ENCODE data around the gene IKBKE.

Gene IKBKE

DNA sequence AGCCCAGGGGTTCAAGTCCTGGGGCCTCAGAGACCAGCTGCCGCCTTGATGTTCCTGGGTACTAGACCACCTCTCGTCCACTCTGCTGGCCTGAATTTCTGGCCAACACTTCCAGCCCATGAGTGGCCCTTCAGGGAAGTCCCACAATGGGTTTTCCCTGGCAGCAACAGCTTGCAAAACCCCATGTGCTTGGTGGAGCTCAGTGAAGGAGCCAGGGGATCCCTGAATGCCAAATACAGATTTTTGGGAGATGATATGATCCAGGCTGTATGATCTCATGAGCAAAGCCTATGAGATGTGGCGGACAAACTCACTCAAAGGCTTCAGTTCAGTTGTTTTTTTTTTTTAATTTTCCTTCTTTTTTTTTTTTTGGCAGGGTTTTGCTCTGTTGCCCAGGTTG, 27.5 kb downstream of the IKBKE start:
- DNase-seq = no peak

DNA sequence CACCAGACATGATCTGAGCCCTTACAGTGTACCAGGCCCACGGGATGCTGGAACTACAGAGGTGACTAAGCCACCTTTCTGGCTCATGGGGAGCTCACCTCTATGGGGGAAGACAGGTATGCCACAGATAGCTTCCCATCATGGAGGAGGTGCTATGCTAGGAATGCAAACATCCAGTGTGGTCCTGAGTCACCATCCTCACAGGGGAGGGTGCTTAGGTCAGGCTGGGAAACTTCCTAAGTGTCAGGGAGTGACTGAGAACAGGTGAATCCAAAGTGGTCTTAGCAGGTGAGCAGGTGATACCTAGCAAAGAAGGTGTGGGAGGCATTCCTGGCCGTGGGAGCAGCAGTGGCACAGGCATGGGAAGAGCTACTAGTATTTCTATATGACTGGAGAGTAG, 28.4 kb downstream of the IKBKE start:
- DNase-seq = peak; percentile 53

DNA sequence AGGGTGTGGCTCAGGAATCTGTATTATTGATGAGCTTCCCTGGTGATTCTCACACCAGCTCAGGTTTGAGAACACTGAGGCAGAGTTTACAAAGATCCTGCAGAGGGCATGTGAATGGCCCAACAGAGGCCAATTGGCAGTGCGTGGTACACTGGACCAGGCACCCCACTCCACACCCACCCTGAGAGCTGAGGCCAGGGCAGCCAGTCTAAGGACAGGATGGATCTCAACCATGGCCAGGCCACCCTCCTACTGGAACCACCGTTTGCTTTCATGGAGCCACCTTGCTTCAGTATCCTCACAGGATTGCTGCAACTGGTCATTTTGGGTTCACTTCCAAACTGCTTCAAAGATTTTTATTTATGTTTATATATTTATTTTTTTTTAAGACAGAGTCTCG, 29.8 kb downstream of the IKBKE start:
- no peak for DNase-seq

DNA sequence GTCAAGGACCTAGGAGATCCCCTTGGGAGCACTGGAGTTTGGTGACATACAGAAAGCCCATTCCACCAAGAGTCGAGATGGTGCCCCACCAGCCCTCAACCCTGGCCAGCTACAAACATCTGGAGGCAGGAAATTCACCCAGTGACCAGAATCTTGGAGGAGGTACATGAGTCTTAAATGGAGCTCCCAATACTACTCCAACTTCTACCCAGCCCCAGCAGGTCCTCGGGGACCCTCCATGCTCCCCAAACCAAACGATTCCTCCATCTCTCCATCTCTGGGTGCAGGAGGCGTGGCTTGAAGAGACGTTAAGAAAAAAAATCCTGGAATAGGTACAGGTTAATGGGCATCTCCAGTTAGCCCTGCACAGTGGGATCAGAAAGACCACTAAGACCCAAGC, 31.6 kb downstream of the IKBKE start:
- DNase-seq = no peak

DNA sequence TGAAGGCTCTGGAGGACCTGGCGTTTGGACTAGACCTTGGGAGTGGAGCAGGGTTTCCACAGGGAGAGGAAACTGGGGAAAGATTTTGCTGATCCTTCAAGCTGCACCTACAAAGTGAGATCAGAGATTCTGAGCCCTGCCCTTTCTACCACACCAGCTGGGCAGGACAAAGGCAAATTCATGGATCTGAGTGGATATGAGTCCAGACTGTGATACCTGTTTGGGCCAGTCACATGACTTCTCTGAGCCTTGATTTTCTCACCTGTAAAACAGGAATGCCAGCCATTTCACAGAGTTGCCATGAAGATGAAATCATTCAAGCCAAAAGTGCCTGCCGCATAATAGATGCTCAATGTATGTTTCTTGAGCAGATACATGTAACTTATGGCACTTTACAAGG, 32.1 kb downstream of the IKBKE start:
- no peak for DNase-seq

DNA sequence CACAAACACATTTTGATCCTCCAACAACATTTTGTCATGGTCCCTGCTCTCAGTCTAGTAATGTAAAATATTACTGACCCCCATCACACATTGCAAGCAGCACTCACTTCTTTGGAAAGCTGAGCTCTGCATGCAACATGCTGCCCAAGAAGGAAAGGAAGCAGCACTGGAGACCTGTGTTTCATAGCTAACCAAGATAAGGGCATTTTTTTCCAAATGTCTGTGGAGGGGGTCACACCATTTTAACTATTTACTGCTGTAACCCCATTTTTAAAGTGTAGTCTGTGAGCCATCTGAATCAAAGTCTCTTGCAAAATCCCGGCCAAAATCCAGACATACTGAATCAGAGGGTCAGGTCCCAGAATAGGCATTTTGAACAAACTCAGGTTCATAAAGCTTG, 32.5 kb downstream of the IKBKE start:
- DNase-seq = peak; percentile 58

DNA sequence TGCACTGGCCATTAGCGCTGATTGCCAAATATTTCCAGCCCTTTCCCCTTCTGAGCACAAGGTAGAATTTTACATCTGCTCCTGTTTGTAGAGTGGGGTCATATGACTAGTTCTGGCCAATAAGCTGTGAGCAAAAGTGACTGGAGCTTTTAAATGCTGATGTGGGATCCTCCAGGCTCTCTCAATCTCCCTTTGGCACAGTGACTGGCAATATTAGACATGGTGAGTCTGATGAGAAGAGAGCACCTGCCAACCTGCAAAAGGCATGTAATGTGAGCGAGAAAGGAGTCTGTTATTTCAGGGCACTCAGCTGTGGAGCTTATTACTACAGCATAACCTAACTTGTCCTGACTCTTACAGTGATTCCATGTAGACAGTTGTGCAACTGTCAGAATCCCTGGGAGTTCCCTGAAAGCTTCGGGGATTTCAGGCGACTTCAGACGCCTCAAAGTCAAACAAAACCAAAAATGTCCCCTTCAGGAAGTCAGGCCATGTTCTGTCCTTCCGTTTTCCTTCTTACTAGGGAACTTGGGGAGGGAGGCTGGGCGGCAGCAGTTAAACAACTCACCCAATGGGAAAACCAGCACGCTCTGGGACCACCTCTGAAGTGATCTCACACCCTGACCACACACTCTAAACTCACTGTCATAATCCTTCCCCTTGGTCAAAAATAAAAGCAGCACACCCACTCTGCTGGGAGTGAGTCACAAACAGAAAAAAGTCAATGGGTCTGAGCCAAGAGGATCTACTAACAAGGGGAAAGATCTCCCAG, 33.5 kb downstream of the IKBKE start:
- DNase-seq = peak; percentile 98

- no peak for DNase-seq
Observed at GRCh38 chr1:206504363-206504713, 34.1 kb downstream of the IKBKE start.

- DNase-seq = peak; percentile 46
Observed at GRCh38 chr1:206505702-206506355, 35.6 kb downstream of the IKBKE start.

DNA sequence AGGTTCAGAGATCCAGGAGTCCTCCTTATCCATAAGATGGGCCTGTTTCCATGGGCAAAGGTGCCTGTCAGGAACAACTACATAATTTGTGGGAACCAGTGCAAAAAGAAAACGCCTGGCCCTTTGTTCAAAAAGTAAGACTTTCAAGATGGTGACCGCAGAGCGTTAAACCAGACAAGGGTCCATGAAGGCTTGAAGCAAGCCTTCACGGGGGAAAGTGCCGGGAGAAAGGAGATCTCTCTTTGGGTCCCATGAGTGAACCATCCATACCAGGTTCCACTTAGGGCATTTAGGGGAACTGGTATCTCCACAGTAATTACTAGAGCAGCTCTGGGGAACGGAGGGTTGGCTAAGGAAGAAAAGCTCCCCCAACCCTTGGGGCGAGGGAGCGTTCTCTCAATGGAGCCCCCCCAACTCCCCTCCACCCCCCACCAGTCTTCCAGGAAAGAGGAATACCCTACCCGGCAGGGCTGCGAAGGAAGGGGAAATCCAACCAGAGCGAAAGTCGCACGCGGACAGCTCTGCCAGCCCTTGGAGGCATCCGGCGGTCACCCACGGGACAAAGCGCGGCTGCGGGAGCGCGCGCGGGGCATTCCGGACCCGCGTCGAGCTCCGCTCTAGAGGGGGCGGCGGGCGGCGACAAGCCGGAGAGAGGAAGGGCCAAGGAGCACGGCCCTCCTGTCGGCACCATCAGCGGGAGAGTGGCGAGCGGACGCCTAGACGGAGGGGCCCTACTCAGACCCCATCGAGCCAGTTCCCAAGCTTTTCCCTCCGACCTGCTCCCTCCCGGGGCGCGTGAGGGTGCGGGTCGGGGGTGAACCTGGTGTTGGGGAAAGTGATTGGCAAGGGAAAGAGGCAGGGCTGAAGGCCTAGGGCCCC, 36.4 kb downstream of the IKBKE start:
- no peak for DNase-seq

GRCh38 chr1:206507284-206508129, 37.2 kb downstream of the IKBKE start, which contains the start of gene RASSF5:
Gene RASSF5 (plus strand): TSS chr1:206507531. CDS start chr1:206507603, 72 bp downstream.
- peak; percentile 62 for DNase-seq

DNA sequence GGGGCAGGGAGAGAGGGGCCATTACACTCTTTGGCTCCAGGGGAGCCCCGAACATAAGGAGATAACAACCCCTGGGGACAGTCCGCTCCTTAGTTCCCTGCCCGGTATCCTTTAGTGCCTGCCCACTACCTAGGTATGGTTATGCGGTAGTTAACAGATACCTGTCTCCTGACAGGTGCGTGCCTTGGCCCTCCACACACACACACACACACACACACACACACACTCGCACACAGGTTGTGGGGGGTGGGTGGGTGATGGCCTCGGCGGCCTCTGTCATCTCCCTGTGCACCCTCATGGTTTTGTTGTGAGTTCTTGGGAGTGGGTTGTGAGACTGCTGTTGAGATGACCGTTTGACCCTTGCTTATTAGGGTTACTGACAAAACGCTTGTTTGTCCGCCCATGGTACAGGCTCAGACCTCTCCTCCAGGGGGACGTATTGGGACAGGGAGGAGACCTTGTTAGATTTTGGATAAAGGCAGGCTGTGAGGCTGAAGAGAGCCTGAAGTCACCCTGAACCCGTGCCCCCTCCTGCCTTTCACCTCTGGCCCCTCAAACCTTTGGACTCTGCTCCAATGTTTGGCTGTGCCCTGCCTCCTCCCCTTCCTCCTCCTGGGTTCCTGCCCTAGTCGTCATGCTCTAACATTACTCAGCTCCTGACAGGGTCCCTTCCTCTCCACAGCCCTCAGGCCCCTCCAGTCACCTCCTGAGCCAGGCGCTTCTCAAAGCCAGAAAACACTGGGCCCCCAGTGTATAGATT, 38.0 kb downstream of the IKBKE start:
- no peak for DNase-seq

GRCh38 chr1:206508956-206509355, 38.7 kb downstream of the IKBKE start:
- DNase-seq = no peak

DNA sequence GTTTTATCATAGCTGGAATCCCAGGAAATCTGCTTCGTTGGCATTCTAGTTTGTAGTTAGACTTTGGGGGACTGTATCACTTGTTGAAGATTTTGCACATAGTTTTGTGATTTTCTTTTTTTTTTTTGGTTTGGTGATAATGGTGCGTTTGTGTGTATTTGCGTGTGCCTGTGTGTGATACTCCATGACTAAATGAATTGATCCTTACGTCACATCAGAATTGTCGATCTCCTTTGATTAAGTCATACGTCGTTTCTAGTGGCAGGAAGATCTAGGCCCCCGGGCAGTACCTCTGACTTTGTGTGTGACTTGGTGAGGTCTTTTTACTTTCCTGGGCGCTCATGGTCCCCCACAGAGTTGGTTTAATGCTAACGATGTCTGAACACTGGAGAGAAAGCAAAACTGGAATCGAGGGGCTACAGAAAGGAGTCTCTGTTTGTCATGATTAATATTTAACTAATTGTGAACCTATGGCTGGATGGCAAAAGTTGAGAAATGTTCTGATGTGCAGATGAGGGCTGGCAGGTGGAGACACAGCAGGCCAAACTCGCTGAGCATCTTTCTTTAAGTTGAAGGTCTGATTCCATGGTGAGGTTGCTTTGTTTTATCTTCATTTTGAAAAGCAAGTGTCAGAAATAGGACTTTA, 39.5 kb downstream of the IKBKE start:
- no peak for DNase-seq

GRCh38 chr1:206510371-206510770, 40.1 kb downstream of the IKBKE start:
- DNase-seq = no peak

DNA sequence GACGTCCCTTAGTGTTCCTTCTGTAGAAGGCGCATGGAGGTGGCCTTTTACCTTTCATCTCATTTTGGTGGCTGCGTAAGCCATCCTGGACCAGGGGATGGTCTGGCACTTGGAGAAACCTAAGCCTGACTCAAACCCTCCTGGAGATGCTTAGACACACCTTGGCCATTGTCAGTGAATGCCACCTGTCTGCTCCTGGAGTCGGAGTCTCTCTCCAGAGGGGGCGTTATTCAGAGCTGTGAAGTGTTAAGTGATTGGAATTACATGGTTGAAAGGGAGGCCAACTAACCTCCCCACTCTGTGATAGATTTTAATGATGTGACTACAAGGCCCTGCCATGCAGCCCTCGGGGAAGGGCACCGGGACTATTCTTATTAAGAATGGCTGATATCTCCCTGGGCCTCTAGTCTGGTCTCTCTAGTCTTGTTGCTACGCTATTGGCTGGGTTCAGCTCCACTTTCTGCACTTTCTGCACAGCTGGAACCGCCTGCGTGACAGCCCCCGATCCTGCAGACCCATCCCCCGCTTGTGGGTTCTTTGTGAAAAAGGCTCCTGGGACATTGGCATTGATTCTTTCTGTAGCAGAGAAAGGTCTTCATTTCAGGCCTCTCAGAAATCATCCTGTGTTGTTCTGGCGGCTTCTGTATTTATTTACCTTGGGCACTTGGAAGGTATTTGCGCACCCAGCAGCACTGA, 41.2 kb downstream of the IKBKE start:
- DNase-seq = no peak

- DNase-seq = no peak
Observed at GRCh38 chr1:206512058-206512850, 42.0 kb downstream of the IKBKE start.

GRCh38 chr1:206512851-206513180, 42.5 kb downstream of the IKBKE start:
- no peak for DNase-seq

GRCh38 chr1:206513312-206514111, 43.2 kb downstream of the IKBKE start:
- DNase-seq = peak; percentile 91
